Stimulated activated CD4-positive, alpha-beta T cell treated with anti-CD3 and anti-CD28 coated beads, Interleukin-1b, Interleukin-23, amount 100 ng/mL, for 1 hour (primary cell): ENCODE data around the gene TFCP2L1.

ENCODE experiments used
- DNase-seq, 2 donors: peaks; one replicate each; pipeline ENCODE4 v3.0.0-alpha.2; 2020; ENCODE audit warnings: low read depth in 2 of 2

Gene TFCP2L1

GRCh38 chr2:121266543-121267106 lies 18.4 kb downstream of the TFCP2L1 start:
- DNase-seq = no peak

DNA sequence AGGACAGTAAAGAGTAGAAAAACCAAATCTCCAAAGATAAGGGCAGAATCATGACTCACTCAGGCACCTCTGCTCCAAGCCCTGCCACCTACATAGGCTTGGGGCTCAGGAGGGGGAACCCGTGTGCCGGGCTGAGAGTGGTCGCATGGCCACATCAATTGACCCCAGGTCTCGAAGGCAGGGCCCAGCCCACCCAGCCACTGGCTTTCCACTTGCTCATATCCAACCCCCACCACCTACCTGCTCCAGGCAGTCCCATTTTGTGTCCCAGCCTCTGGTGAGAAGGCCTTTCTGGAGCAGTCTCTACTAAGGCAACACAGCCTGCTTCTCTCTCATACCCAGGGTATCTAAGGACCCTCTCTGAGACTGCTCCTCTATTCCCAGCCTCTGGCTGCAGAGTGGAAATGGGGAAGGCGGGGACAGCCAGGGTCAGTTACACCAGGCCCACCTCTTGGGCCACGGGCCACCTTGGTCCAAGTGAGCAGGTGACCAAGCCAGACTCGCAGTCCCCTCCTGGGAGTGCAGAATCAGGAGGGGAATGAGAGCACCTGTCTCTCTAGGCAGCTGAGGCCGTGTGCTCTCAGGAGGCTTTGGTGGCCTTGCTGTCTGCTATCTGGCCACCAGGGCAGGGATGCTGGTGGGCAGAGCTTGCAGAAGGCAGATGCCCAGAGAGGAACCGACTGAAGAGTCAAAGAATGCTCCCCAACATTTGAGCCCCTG lies 20.8 kb downstream of the TFCP2L1 start:
- DNase-seq = no peak

- DNase-seq = no peak
Observed at GRCh38 chr2:121260370-121261154, 24.4 kb downstream of the TFCP2L1 start.

DNA sequence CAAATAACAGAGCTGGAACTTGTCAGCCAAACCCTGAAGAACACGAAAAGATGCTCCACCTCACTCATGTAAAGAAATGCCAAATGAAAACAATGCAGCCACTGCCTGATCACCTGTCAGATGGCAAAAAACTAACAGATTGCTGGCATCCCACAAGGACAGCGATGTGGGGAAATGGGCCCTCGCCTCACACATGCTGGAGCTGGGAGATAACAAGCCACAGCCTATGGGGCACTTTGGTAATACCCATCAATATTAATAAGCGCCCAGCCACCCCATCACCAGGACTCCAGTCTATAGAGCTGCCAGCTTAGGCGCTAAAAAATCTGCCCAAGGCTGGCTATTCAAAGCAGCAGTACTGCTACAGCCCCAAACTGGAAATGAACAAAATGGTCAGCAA lies 27.0 kb downstream of the TFCP2L1 start:
- DNase-seq = no peak

- DNase-seq = no peak
Observed at GRCh38 chr2:121257480-121257840, 27.5 kb downstream of the TFCP2L1 start.

DNA sequence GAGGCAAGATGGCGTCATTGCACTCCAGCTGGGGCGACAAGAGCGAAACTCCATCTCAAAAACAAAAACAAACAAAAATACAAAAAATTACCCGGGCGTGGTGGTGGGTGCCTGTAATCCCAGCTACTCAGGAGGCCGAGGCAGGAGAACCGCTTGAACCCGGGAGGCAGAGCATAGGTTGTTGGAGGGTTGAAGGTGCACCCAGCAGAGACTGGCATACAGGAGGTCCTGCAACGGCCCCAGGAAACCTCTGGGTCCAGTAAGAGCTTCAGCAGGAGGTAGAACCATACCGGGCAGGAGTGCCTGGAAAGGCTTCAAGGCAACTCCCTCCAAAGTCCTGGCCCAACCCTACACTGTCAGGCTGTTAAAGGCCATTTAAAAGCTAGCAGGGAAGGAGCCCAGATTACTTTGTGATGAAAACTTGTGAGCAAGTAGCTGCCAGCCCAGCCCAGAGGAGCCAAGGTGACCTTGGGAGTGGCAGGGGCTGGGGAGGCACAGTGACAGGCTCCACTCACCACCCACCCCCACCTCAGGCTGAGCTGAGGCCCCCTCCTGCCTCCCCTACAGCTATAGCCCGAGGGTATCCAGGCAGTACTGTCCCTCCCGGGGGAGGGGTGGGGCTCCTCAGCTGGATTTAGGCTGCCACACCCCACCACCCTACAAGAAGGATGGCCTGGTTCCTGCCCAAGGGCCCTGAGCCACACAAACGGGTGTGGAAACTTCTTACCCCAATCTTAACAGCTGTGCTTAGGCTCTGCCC lies 28.1 kb downstream of the TFCP2L1 start:
- DNase-seq = no peak

GRCh38 chr2:121255358-121255757 lies 29.6 kb downstream of the TFCP2L1 start:
- no peak for DNase-seq

DNA sequence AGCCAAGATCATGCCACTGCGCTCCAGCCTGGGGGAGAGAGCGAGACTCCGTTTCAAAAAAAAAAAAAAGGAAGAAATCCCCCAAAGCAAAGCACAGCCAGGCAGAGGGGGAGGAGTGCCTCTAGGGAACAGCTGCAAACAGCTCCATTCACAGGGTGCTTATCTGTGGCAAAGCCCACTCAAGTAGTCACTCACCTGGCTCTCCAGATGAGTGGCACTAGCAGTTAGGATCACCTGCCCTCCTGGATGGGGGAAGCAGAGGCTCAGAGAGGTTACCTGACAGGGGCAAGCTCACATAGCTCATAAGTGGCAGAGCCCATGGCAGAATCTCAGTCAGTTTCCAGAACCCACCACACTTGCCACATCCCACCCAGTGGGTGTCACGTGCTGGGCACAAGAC lies 30.3 kb downstream of the TFCP2L1 start:
- DNase-seq = no peak

DNA sequence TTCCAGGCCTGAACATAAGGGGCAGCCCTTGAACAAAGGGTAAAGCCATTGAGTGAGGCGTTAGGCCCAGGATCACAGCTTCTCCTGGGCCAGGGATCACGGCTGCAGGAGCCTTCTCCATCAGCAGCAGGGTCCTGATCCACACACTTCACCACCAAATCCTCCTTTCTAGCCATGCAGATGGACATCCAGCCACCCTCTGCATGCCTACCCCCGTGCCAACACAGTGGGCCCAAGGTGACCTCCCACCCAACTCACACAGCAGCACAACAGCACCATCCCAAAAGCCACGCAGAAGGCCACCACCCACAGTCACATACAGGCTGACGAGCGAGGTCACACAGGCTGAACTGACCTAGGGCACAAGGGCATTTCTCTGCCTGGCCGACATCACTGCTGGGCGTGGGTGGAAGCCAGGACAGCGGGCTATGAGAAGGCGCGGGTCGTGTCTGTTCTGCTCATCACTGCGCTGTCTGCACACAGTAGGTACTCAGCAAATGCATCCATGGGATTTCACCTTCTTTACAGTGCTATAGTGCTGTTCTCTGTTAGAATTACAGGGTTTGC lies 31.2 kb downstream of the TFCP2L1 start:
- DNase-seq = no peak

DNA sequence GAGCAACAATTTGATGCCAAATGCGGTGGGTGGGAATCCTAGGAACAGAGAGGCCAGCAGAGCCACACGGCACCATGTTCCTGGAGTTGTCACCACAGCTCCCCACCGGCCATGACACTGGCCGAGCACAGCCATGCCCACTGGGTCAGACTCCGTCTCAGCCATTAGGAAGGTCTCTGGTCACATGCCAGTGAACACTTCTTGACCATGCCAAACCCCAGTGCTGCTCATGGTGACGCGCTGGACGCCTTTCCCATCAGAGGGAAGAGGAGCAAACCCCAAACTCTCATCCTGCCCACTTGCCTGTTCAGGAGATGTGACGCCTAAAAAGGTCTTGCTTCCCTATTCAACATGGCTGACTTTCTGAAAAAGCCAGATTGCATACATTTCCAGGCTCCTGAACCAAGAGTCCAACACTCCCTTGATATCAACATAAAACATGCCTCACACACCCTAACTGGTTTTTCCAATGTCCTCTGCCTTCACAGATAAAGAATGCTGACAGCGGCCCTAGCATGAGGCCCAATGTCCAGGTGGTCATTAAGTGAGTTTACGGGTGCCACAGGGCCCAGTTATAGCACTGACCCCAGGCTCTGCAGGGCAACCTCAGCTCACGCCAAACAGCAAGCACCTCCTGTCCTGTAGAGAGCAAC lies 31.9 kb downstream of the TFCP2L1 start:
- no peak for DNase-seq

DNA sequence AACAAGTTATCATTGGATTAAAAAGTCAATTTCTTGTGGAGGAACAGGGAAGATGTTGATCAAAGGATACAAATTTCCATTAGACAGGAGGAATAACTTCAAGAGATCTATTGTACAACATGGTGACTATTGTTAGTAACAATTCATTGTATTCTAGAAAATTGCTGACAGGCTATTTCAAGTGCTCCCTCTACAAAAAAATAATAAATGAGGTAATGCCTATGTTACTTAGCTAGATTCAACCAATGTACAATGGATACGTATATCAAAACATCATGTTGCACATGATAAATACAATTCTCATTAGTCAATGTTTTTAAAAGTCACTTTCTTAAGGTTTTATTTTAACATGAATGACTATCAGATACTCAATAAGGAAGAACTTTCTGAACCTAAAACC lies 33.5 kb downstream of the TFCP2L1 start:
- DNase-seq = no peak

DNA sequence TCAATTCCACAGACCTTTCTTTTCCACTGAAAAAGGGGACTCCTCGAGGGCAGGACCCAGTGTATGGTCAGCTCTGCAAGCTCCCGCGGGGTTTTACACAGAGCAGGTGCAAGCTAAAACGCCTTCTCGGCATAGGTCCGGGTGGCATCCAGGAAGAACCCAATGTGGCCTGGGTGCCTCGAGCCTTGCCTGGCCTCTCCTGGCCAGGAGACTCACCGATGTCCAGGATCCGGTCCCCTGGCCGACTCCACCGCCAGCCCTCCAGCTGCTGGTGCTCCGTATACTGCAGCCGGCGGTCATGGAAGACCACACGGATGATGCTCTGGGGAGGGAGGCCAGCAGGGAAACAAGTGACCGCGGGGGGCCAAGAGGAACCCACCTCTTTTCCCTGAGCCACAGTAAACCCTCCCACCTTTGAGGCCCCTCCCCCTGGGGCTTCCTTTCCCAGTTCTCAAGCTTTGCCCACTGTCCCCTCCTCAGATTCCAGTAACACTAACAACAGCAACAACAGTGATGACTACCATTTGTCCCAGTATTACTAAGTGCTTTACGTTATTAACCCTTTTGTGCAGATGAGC lies 36.1 kb downstream of the TFCP2L1 start:
- no peak for DNase-seq

DNA sequence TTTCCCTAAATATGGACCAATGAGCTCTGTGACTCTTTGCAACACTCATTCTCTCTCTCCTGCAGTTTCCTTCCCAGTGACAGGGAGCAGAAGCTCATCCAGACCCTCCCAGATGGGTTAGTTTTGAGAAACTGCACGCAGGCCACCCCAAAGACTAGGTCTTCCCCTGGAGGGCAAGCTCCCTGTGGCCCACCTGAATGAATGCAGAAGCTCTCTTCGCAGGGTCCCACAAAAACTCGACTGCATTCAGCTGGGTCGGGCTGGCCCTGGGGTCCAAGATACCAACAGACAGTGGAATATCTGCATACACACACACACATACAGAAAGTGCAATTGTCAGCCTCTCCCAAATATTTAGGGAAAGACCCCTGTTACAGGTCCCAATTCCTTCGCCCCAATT lies 37.0 kb downstream of the TFCP2L1 start:
- DNase-seq = no peak

GRCh38 chr2:121247534-121247933 lies 37.5 kb downstream of the TFCP2L1 start:
- no peak for DNase-seq

DNA sequence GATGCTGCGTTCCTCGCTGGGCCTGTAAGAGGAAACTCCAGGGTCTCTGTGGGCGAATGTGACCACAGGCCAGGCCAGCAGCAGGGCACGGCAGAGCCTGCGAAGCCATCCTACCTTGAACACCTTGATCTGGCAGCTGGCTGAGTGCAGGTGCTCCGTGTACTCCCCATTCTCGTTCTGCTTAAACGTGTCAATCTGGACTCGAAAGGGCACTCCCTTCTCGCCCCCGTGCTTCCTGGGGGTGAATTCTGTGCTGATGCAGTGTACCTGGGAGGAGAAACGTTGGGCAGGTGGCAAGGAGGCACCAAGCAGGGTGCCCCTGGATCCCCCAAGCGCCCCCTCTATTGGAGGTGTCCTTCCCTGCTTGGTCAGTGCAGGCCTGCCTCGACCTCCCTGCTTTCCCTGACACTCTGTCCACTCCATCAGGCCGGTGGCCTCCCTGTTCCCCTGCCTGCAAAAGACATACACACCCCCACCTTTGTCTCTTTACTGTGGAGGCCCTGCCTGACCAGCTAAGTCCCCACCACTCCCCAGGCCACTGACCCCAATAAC lies 38.2 kb downstream of the TFCP2L1 start:
- DNase-seq = no peak

GRCh38 chr2:121245913-121246312 lies 39.1 kb downstream of the TFCP2L1 start:
- DNase-seq = no peak

DNA sequence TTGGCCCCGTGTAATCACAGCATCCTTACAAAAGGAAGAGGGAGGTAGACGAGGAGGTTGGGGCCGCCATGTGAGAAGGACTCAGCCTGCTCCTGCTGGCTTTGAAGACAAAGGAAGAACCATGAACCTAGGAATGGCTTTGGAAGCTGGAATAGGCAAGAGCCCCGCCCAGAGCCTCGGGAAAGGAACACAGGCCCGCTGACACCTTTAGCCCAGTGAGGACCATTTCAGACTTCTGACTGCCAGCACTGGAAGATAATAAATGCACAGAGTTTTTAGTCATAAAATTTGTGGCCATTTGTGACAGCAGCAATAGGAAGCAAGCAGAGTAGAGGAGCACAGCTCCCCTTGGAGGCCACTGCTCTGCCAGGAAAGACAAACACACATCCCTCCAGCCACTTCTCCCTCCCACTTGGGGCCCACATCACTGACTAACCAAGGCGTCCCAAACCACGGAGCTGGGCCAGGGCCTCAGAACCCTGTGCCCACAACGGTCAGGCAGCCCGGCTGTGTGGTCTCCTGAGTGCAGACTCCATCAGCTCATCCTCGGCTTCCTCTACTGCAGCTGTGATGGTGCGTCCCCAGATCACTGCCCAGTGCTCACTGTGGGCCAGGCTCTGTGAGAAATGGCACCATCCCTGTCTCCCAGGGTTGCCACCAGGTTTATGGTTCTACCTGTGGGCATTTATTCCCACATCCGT lies 39.7 kb downstream of the TFCP2L1 start:
- no peak for DNase-seq

- DNase-seq = no peak
Observed at GRCh38 chr2:121244616-121245015, 40.4 kb downstream of the TFCP2L1 start.

DNA sequence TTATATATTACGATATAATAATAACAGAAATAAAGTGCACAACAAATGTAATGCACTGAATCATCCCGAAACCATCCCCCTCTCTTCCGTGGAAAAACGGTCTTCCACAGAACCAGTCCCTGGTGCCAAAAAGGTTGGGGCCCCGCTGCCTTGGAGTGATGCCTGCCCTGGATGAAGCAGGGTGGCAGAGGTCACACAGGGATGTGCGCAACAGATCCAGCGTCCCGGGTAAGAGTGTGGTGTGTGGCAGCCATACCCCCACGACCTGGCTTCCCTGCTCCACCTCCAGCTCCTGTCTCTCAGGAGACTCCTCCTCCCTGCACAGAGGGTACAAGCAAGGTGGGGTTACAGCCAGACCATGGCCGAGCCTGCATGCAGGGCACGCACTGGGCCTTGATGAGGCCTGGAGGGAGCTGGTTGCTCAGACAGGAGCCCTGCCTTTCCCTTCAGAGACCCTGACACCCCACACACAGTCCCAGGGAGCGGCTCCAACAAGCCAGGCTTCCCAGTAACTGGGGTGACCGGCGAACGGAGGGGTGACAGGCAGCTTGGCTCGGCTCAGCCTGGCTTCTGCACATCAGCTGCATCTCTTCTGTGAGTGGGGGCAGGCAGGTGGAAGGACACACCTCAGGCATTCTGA lies 41.1 kb downstream of the TFCP2L1 start:
- DNase-seq = no peak

DNA sequence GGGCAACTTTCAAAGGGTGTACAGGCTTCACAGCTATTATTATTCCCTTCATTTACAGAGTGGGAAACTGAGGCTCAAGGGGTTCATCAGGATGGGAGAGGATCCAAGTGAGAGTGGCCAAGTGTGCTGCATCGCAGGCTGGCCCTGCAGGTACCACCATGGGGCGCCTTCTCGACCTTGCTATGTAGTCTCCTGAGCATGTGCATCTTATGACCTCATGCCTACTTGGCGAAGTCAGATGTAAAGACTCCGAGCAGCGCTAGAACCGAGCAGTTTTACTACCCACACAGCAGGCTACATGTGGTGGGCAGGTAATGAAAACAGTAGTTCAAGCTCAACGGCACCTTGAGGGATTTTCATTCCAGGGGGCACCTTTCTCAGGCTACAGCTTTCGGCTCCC lies 42.0 kb downstream of the TFCP2L1 start:
- no peak for DNase-seq
